Neuronal stem cell (in vitro differentiated cells): ENCODE measurements around the gene SH2D7. TPM values are rescaled to one million over a fixed set of nuclear protein-coding genes. Genes with fewer than 3 reads are reported as not detected.

Experiments
- small RNA-seq: library from polyadenylated mRNA; stranded (forward); fragments of <200 nt; extraction: miRNeasy Mini kit (QIAGEN cat#:217004); gene quantifications from one replicate; pipeline ENCODE3, GENCODE V24; 2013; ENCODE audit not compliant: insufficient read depth

Gene SH2D7

Small RNA genes within 50 kb of the gene (small RNA-seq; reads per million reads assigned to genes)
- gene RF00092 = not detected
